Esophagus squamous epithelium (tissue), 5 donors: ENCODE data around the gene PHF12. TPM values are rescaled to one million over a fixed set of nuclear protein-coding genes. Genes with fewer than 3 reads are reported as not detected.

Experiments used
- DNase-seq: peaks from one replicate; lab custom pipeline; 2025; lab: John Stamatoyannopoulos, UW
- H3K27ac ChIP-seq, 4 donors: fragments of 200-600 bp; sonication (generic); one replicate each; pipeline ENCODE4 v1.5.1; 2016 to 2019; ENCODE audit warnings: mild to moderate bottlenecking in 1 of 4
- H3K27me3 ChIP-seq, 4 donors: fragments of 200-600 bp; sonication (generic); 1 replicate in 3 of 4; 2 replicates in 1 of 4; pipeline versions ENCODE4 v1.5.1 to v1.6.0; 2017 to 2021; ENCODE audit warnings: antibody characterized with exemption in 1 of 4
- H3K36me3 ChIP-seq, 3 donors: fragments of 200-600 bp; sonication (generic); one replicate each; pipeline ENCODE4 v1.5.1; 2016 to 2019
- H3K4me1 ChIP-seq, 3 donors: fragments of 200-600 bp; sonication (generic); one replicate each; pipeline ENCODE4 v1.5.1; 2017 to 2019
- H3K4me3 ChIP-seq, 4 donors: fragments of 200-600 bp; sonication (generic); 1 replicate in 3 of 4; 2 replicates in 1 of 4; pipeline ENCODE4 v1.5.1; 2016 to 2019; ENCODE audit warnings: mild to moderate bottlenecking in 2 of 4, moderate library complexity in 1 of 4
- H3K9me3 ChIP-seq, 3 donors: fragments of 200-600 bp; sonication (generic); one replicate each; pipeline ENCODE4 v1.5.1; 2016 to 2019
- POLR2A ChIP-seq, 4 donors: fragments of 450-650 bp; IDR thresholded peaks; one replicate each; pipeline ENCODE4 v1.6.1; 2017; ENCODE audit warnings: antibody characterized with exemption in 4 of 4, mild to moderate bottlenecking in 4 of 4, moderate library complexity in 3 of 4
- WGBS, 2 donors: methylation state at CpG; one replicate each; pipeline ENCODE4 v1.1.5; 2018; 5-methylcytosine and 5-hydroxymethylcytosine counted together
- intact Hi-C: fragments of 100-400 bp; cut with DNase I; formaldehyde crosslinking; loops from one replicate; pipeline ENCODE4 v1.15.0; 2022
- total RNA-seq, 4 donors: library from RNA; depleted of rRNA; stranded (reverse); fragments of >200 nt; gene quantifications; one replicate each; pipeline ENCODE4 v1.1.0, GENCODE V29; 2016
- TF ChIP-seq, protein P1 (sequence below), 6 experiments: fragments of 450-650 bp in 4 of 6; fragments of 200-600 bp in 2 of 6; sonication (generic) in 2 of 6; IDR thresholded peaks; one replicate each; pipeline ENCODE4 v1.5.1; 2016 to 2019; ENCODE audit warnings: antibody characterized with exemption in 6 of 6, mild to moderate bottlenecking in 4 of 6, moderate library complexity in 4 of 6
- donor health status: DM: yes; HTN: yes; CAD: no.

PHF12 gene
- total RNA-seq, 4 donors from 2014 or later = 13.0 to 35.6 (median 18.8) TPM

DNA sequence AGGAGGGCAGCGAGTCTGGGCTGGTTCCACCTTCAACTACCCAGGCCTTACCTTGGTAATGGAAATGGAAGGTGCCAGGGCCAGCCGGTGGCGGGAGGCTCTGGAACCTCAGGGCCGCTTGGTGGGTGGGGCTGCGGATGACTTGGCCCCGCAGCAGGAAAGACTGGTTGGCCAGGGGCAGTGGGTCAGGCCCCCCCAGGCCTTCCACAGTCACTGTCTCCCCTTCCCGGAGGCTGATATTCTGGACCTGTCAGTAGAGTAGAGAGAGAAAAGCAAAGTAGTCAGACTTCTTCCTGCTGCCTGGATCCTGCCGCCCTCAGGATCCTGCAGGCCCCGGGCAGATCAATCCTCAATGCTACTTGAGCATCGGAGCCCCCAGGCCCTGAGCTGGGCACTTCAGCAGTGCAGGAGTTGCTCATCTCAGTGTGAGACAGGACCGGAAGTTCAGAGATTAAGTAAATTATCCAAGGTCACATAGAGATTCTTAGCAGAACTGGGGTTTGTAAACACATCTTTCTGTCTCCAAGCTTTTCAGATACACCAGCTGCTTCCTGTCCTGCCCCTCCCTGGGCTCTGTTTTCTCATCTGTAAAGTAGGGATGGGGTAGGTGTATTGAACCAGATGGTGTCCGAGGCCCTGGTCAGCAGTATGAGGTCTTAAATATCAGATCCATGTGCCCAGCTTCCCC lies 18.5 kb upstream of the PHF12 start:
- H3K27ac ChIP-seq = no peak overlapping the region
- no peaks in the 10 kb centered on the region for H3K9me3 ChIP-seq
- no peak for DNase-seq
- no peaks in the 10 kb centered on the region for H3K36me3 ChIP-seq
- intact Hi-C loops = loop anchor here (5.0 kb wide), 1 partner anchor 142 kb away; no protein-coding TSS in a partner anchor
- no peak for TF ChIP-seq POLR2A (IDR thresholded peaks at IDR 0.05)
- TF ChIP-seq, protein P1, sequence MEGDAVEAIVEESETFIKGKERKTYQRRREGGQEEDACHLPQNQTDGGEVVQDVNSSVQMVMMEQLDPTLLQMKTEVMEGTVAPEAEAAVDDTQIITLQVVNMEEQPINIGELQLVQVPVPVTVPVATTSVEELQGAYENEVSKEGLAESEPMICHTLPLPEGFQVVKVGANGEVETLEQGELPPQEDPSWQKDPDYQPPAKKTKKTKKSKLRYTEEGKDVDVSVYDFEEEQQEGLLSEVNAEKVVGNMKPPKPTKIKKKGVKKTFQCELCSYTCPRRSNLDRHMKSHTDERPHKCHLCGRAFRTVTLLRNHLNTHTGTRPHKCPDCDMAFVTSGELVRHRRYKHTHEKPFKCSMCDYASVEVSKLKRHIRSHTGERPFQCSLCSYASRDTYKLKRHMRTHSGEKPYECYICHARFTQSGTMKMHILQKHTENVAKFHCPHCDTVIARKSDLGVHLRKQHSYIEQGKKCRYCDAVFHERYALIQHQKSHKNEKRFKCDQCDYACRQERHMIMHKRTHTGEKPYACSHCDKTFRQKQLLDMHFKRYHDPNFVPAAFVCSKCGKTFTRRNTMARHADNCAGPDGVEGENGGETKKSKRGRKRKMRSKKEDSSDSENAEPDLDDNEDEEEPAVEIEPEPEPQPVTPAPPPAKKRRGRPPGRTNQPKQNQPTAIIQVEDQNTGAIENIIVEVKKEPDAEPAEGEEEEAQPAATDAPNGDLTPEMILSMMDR (IDR thresholded peaks at IDR 0.05) = no peak
- 66 to 74% methylated on average over 3 of the region's 12 CpGs for WGBS, 2 donors
- H3K4me3 ChIP-seq = no peak overlapping the region
- peaks cover 0 to 5% (median 0%) of the 10 kb centered on the region in 4 donors for H3K27me3 ChIP-seq
- peaks cover 0 to 31% (median 0%) of the 10 kb centered on the region in 3 donors for H3K4me1 ChIP-seq

DNA sequence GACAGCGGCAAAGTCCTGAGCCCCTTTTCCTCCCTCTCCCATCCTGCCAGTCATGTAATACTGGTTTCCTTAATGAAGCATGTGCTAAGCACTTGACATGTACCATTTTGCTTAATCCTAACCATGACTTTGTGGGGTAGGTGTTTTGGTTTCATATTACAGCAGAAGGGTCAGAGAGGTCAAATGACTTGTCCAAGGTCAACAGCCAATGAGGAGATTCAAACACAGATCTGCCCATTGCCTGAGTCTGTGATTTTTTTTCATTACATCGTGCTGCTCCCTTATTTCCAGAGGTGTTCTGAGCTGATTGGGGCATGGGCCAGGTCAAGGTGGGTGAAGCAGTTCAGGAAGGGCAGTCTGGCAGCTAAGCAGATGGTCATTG lies 17.6 kb upstream of the PHF12 start:
- no peaks in the 10 kb centered on the region for H3K9me3 ChIP-seq
- WGBS, 2 donors = 43 to 53% methylated on average over 2 of the region's 2 CpGs
- H3K27me3 ChIP-seq = peaks cover 0 to 14% (median 0%) of the 10 kb centered on the region in 4 donors
- H3K27ac ChIP-seq = no peak overlapping the region
- no peaks in the 10 kb centered on the region for H3K36me3 ChIP-seq
- H3K4me1 ChIP-seq = peaks cover 0 to 31% (median 0%) of the 10 kb centered on the region in 3 donors
- H3K4me3 ChIP-seq = no peak overlapping the region
- TF ChIP-seq, protein P1 (IDR thresholded peaks at IDR 0.05) = no peak
- TF ChIP-seq POLR2A (IDR thresholded peaks at IDR 0.05) = no peak
- intact Hi-C loops = loop anchor here (5.0 kb wide), 1 partner anchor 143 kb away; no protein-coding TSS in a partner anchor
- no peak for DNase-seq

DNA sequence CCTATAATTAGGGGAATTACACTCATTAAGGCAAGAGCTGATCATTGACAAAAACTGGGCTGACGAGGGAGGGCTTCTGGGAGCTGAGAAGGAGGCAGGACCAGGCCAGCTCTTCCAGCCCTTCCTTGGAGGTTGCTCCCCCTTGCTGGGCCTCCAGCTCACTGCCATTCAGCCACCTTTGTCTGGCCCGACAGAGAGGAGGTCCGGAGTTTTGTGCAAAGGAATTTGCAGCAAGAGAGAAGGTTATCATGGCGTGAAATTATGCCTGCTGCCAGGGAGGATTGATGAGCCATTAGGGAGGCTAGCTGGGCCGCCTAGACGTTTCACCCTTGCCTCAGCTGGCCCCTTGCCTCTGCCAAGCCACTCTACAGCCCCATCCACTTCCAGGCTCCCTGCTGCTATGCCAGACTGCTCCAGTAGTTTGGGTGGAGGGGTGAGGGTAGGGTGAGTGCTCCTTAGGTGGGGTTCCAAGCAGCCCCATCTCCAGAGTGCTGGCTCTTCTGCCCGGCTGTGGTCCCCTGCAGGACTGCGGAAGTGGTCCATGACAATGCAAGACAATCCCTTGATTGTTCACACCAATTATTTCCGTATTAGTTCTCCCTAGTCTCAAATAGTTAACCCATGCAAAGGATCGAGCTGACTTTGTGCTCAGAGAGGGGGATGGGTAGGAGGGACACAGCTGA lies 17.1 kb upstream of the PHF12 start:
- Histone ChIP-seq H3K4me3 (no peak overlapping the region), H3K4me1 (peaks cover 0 to 31% (median 0%) of the 10 kb centered on the region in 3 donors), H3K27me3 (peaks cover 0 to 19% (median 0%) of the 10 kb centered on the region in 4 donors), H3K36me3 (no peaks in the 10 kb centered on the region), H3K9me3 (no peaks in the 10 kb centered on the region), H3K27ac (no peak overlapping the region)
- intact Hi-C loops = loop anchor here (5.0 kb wide), 1 partner anchor 144 kb away; no protein-coding TSS in a partner anchor
- DNase-seq = no peak
- WGBS, 2 donors = 14 to 17% methylated on average over 2 to 9 of the region's 10 CpGs
- TF ChIP-seq POLR2A (IDR thresholded peaks at IDR 0.05) = no peak
- TF ChIP-seq, protein P1 (IDR thresholded peaks at IDR 0.05) = no peak

DNA sequence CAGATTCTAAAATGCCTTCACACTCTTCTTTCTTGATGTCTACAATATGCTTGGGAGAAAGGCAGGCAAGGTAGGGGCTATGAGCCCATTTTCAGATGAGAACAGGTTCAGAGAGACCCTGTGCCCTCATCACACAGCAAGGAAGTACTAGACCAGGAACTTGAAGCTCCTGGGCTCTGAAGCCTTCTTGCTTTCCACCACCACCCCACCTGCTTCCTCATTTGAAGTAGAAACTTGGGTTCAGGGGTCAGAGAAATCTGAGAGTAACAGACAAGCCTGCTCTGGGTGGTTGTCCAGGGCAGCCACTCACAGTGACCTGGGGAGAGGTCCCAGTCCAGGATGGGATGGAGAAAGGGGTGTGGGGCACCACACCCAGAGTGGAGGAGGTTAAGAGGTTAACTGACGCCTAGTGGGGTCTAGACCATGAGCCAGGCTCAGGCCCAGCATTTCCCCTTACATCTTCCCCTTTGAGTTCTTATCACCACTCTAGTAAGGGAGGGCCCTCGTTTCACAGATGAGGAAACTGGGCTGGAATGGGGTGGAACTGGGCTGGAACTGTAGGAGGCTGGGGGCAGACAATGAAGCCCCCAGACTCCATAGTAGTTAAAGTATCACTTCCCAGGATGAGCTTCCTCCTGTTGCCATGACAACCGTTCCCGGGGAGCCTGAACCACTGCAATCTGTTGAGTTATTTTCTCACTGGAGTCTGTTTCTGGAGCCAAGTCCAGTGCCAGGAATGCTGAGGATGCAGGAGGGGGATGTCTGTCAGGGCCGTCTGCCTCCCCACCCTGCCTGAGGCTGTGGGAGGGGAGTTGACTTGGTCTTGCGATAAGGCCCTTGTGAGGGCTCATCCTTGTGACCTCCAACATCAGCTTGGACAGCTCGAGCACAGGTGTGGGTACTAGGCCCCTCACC lies 16.2 kb upstream of the PHF12 start:
- no peak for DNase-seq
- Histone ChIP-seq H3K27me3 (peaks cover 0 to 22% (median 0%) of the 10 kb centered on the region in 4 donors), H3K4me1 (peaks cover 0 to 31% (median 0%) of the 10 kb centered on the region in 3 donors), H3K36me3 (no peaks in the 10 kb centered on the region), H3K9me3 (no peaks in the 10 kb centered on the region), H3K4me3 (no peak overlapping the region), H3K27ac (no peak overlapping the region)
- 0 to 48% methylated on average over 1 to 2 of the region's 7 CpGs for WGBS, 2 donors
- TF ChIP-seq, protein P1 (IDR thresholded peaks at IDR 0.05) = no peak
- TF ChIP-seq POLR2A (IDR thresholded peaks at IDR 0.05) = no peak
- intact Hi-C loops = loop anchor here (5.0 kb wide), 1 partner anchor 145 kb away; no protein-coding TSS in a partner anchor
